ENCODE results near the gene KIAA2012. TPM values are rescaled to one million over a fixed set of nuclear protein-coding genes. Genes with fewer than 3 reads are reported as not detected.

The KIAA2012 gene
- total RNA-seq, 2 experiments from 2014 or later = not detected

DNA sequence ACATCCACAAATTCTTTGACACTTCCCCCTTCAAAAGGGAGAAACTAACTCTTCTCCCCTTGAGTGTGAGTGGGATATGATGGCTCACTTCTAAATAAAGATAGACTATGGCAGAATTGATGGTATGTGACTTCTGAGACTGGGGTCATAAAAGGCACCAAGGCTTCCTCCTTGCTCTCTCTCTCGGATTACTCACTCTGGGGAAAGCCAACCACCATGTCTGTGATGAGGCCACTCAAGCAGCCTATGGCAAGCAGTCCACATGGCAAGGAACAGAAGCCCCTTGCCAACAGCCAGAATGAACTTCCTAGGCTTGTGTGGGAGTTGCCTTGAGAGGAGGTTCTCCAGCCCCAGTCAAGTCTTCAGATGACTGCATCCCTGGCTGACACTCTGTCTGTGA is 43.6 kb downstream of the KIAA2012 start:
- TF ChIP-seq EZH2phosphoT487 (IDR thresholded peaks at IDR 0.05; ENCODE audit: borderline replicate concordance, low read depth, low read length) = no peak
- no peak for TF ChIP-seq CTCF (conservative IDR thresholded peaks at IDR 0.05; ENCODE audit: low read length)
- CTCF ChIA-PET (ENCODE audit: unreplicated experiment) = no interaction called here
- Histone ChIP-seq H3K4me3 (ENCODE audit: low read depth, low read length, poor library complexity, severe bottlenecking) (no peak overlapping the region), H3K9me3 (ENCODE audit: low read length) (no peaks in the 10 kb centered on the region), H3K4me2 (ENCODE audit: low read length) (no peak overlapping the region), H3K9me2 (ENCODE audit: insufficient read depth, low read length) (no peaks in the 10 kb centered on the region), H3K79me2 (ENCODE audit: insufficient read depth, low read depth, low read length) (no peaks in the 10 kb centered on the region), H3K4me1 (ENCODE audit: insufficient read depth, low read length, poor library complexity, severe bottlenecking) (no peaks in the 10 kb centered on the region), H2AFZ (ENCODE audit: low read length) (no peak overlapping the region), H3K27ac (ENCODE audit: low read depth, low read length, poor library complexity, severe bottlenecking) (no peak overlapping the region), H3K36me3 (ENCODE audit: insufficient read depth, low read length) (no peaks in the 10 kb centered on the region), H4K20me1 (ENCODE audit: insufficient read depth, low read length) (no peaks in the 10 kb centered on the region)
- BruUV-seq (replicated peaks) = no TSS peak
- intact Hi-C loops (cut with micrococcal nuclease; ENCODE audit: unreplicated experiment) = no loop called here
- POLR2A ChIA-PET = no interaction called here
- no peak for DNase-seq (ENCODE audit: low spot score)

GRCh38 chr2:202118168-202118567 is 45.1 kb downstream of the KIAA2012 start:
- H3K4me1 ChIP-seq (ENCODE audit: insufficient read depth, low read length, poor library complexity, severe bottlenecking) = no peaks in the 10 kb centered on the region
- TF ChIP-seq EZH2phosphoT487 (IDR thresholded peaks at IDR 0.05; ENCODE audit: borderline replicate concordance, low read depth, low read length) = no peak
- no peak for TF ChIP-seq CTCF (conservative IDR thresholded peaks at IDR 0.05; ENCODE audit: low read length)
- BruUV-seq (replicated peaks) = no TSS peak
- H2AFZ ChIP-seq (ENCODE audit: low read length) = no peak overlapping the region
- H3K4me2 ChIP-seq (ENCODE audit: low read length) = no peak overlapping the region
- no peak overlapping the region for H3K4me3 ChIP-seq (ENCODE audit: low read depth, low read length, poor library complexity, severe bottlenecking)
- intact Hi-C loops (cut with micrococcal nuclease; ENCODE audit: unreplicated experiment) = no loop called here
- ChIA-PET CTCF (ENCODE audit: unreplicated experiment) (no interaction called here), POLR2A (interaction anchor here (1.1 kb wide), 1 partner anchor 19 kb away, joined by 4 read pairs; no protein-coding TSS in a partner anchor)
- no peaks in the 10 kb centered on the region for H3K79me2 ChIP-seq (ENCODE audit: insufficient read depth, low read depth, low read length)
- no peaks in the 10 kb centered on the region for H3K36me3 ChIP-seq (ENCODE audit: insufficient read depth, low read length)
- H4K20me1 ChIP-seq (ENCODE audit: insufficient read depth, low read length) = no peaks in the 10 kb centered on the region
- no peak for DNase-seq (ENCODE audit: low spot score)
- H3K9me3 ChIP-seq (ENCODE audit: low read length) = no peaks in the 10 kb centered on the region
- no peak overlapping the region for H3K27ac ChIP-seq (ENCODE audit: low read depth, low read length, poor library complexity, severe bottlenecking)
- H3K9me2 ChIP-seq (ENCODE audit: insufficient read depth, low read length) = no peaks in the 10 kb centered on the region

GRCh38 chr2:202120828-202121227 is 47.8 kb downstream of the KIAA2012 start:
- no TSS peak for BruUV-seq (replicated peaks)
- CTCF ChIA-PET (ENCODE audit: unreplicated experiment) = no interaction called here
- H3K36me3 ChIP-seq (ENCODE audit: insufficient read depth, low read length) = no peaks in the 10 kb centered on the region
- H3K9me3 ChIP-seq (ENCODE audit: low read length) = no peaks in the 10 kb centered on the region
- POLR2A ChIA-PET = interaction anchor here (0.6 kb wide), 1 partner anchor 1311 kb away, joined by 3 read pairs; no protein-coding TSS in a partner anchor
- intact Hi-C loops (cut with micrococcal nuclease; ENCODE audit: unreplicated experiment) = no loop called here
- H3K9me2 ChIP-seq (ENCODE audit: insufficient read depth, low read length) = no peaks in the 10 kb centered on the region
- no peaks in the 10 kb centered on the region for H3K79me2 ChIP-seq (ENCODE audit: insufficient read depth, low read depth, low read length)
- no peak for TF ChIP-seq EZH2phosphoT487 (IDR thresholded peaks at IDR 0.05; ENCODE audit: borderline replicate concordance, low read depth, low read length)
- TF ChIP-seq CTCF (conservative IDR thresholded peaks at IDR 0.05; ENCODE audit: low read length) = no peak
- no peak overlapping the region for H3K4me2 ChIP-seq (ENCODE audit: low read length)
- H3K4me3 ChIP-seq (ENCODE audit: low read depth, low read length, poor library complexity, severe bottlenecking) = no peak overlapping the region
- no peak overlapping the region for H3K27ac ChIP-seq (ENCODE audit: low read depth, low read length, poor library complexity, severe bottlenecking)
- no peak overlapping the region for H2AFZ ChIP-seq (ENCODE audit: low read length)
- no peaks in the 10 kb centered on the region for H3K4me1 ChIP-seq (ENCODE audit: insufficient read depth, low read length, poor library complexity, severe bottlenecking)
- no peaks in the 10 kb centered on the region for H4K20me1 ChIP-seq (ENCODE audit: insufficient read depth, low read length)
- no peak for DNase-seq (ENCODE audit: low spot score)
